ENCODE data around the gene SMAD2. TPM values are rescaled to one million over a fixed set of nuclear protein-coding genes. Genes with fewer than 3 reads are reported as not detected.
A peak's percentile ranks its signal among the peaks of the same experiment; 100 is the strongest.

The SMAD2 gene
- total and polyA plus RNA-seq, 2 experiments from 2014 or later = 30.9 to 90.7 TPM

DNA sequence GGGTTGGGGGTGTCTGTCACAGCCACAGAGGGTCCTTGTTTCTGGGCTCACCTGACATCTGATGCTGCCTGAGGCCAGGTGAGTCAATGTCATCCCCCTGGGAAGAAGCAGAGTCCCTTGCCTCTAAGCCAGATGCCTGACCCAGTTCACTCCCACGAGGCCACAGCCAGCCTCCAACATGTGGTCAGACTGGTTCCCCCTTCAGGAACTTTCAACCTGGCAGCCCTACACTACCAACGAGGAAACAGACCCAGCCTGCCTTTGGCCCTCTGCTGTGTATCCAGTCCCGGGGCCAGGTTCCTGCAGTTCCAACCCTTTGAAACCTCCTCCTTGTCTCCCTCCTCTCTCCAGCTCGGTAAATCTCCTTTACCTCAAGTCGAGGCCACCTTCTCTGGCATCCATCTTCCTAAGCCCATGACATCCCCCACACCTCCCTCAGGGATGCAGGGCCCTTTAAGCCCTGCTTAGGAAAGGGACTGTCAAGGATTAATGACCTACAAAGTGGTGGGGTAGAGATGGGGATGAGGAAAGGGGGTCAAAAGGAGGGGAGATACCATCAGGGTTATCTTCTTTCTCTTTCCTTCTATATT lies 49.2 kb upstream of the SMAD2 start:
- Mint-ChIP-seq H3K36me3 (ENCODE audit: low read depth) (no peaks in the 10 kb centered on the region; the same call in 2 of the 3 replicates), H3K4me1 (peaks cover 40% of the 10 kb centered on the region), H3K4me3 (no peak overlapping the region), H3K27ac (no peak overlapping the region), H3K27me3 (ENCODE audit: insufficient read depth, low read depth, poor library complexity) (peaks cover 4% of the 10 kb centered on the region), H3K9me3 (peaks cover 9% of the 10 kb centered on the region)
- no peak overlapping the region for H3K27ac ChIP-seq (ENCODE audit: low read depth)
- H3K27me3 ChIP-seq (ENCODE audit: insufficient read depth) = no peaks in the 10 kb centered on the region
- H3K4me1 ChIP-seq (ENCODE audit: insufficient read depth) = peaks cover 28% of the 10 kb centered on the region
- H2AFZ ChIP-seq = peak overlapping the region; percentile 72
- no peaks in the 10 kb centered on the region for H3K79me2 ChIP-seq (replicated peaks; ENCODE audit: insufficient read depth)
- H3K4me2 ChIP-seq = no peak overlapping the region
- no peaks in the 10 kb centered on the region for H3K9me2 ChIP-seq (ENCODE audit: insufficient read depth)
- no peaks in the 10 kb centered on the region for H4K20me1 ChIP-seq (replicated peaks; ENCODE audit: insufficient read depth)
- no peaks in the 10 kb centered on the region for H3K36me3 ChIP-seq (ENCODE audit: insufficient read depth)
- DNase-seq (ENCODE audit: low spot score) (no peak), ATAC-seq (no peak; the same call in 2 of the 3 replicates)
- H3F3A ChIP-seq (replicated peaks; ENCODE audit: low read depth) = no peaks in the 10 kb centered on the region
- H3K4me3 ChIP-seq = no peak overlapping the region
- no peak for TF ChIP-seq JUNB (IDR thresholded peaks at IDR 0.05; ENCODE audit: unreplicated experiment)
- TF ChIP-seq, protein P1, sequence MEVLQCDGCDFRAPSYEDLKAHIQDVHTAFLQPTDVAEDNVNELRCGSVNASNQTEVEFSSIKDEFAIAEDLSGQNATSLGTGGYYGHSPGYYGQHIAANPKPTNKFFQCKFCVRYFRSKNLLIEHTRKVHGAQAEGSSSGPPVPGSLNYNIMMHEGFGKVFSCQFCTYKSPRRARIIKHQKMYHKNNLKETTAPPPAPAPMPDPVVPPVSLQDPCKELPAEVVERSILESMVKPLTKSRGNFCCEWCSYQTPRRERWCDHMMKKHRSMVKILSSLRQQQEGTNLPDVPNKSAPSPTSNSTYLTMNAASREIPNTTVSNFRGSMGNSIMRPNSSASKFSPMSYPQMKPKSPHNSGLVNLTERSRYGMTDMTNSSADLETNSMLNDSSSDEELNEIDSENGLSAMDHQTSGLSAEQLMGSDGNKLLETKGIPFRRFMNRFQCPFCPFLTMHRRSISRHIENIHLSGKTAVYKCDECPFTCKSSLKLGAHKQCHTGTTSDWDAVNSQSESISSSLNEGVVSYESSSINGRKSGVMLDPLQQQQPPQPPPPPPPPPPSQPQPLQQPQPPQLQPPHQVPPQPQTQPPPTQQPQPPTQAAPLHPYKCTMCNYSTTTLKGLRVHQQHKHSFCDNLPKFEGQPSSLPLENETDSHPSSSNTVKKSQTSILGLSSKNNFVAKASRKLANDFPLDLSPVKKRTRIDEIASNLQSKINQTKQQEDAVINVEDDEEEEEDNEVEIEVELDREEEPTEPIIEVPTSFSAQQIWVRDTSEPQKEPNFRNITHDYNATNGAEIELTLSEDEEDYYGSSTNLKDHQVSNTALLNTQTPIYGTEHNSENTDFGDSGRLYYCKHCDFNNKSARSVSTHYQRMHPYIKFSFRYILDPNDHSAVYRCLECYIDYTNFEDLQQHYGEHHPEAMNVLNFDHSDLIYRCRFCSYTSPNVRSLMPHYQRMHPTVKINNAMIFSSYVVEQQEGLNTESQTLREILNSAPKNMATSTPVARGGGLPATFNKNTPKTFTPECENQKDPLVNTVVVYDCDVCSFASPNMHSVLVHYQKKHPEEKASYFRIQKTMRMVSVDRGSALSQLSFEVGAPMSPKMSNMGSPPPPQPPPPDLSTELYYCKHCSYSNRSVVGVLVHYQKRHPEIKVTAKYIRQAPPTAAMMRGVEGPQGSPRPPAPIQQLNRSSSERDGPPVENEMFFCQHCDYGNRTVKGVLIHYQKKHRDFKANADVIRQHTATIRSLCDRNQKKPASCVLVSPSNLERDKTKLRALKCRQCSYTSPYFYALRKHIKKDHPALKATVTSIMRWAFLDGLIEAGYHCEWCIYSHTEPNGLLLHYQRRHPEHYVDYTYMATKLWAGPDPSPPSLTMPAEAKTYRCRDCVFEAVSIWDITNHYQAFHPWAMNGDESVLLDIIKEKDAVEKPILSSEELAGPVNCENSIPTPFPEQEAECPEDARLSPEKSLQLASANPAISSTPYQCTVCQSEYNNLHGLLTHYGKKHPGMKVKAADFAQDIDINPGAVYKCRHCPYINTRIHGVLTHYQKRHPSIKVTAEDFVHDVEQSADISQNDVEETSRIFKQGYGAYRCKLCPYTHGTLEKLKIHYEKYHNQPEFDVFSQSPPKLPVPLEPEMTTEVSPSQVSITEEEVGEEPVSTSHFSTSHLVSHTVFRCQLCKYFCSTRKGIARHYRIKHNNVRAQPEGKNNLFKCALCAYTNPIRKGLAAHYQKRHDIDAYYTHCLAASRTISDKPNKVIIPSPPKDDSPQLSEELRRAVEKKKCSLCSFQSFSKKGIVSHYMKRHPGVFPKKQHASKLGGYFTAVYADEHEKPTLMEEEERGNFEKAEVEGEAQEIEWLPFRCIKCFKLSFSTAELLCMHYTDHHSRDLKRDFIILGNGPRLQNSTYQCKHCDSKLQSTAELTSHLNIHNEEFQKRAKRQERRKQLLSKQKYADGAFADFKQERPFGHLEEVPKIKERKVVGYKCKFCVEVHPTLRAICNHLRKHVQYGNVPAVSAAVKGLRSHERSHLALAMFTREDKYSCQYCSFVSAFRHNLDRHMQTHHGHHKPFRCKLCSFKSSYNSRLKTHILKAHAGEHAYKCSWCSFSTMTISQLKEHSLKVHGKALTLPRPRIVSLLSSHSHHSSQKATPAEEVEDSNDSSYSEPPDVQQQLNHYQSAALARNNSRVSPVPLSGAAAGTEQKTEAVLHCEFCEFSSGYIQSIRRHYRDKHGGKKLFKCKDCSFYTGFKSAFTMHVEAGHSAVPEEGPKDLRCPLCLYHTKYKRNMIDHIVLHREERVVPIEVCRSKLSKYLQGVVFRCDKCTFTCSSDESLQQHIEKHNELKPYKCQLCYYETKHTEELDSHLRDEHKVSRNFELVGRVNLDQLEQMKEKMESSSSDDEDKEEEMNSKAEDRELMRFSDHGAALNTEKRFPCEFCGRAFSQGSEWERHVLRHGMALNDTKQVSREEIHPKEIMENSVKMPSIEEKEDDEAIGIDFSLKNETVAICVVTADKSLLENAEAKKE (CRISPR knock-in tag; IDR thresholded peaks at IDR 0.05) = no peak
- TF ChIP-seq ZNF331 (CRISPR knock-in tag; IDR thresholded peaks at IDR 0.05; ENCODE audit: low read depth) = no peak
- no peak for TF ChIP-seq EZH2phosphoT487 (IDR thresholded peaks at IDR 0.05; ENCODE audit: unreplicated experiment)
- no peak for TF ChIP-seq EZH2 (IDR thresholded peaks at IDR 0.05; ENCODE audit: low read depth, unreplicated experiment)
- no peak for TF ChIP-seq STAT1 (IDR thresholded peaks at IDR 0.05; ENCODE audit: unreplicated experiment)
- TF ChIP-seq, protein P2, sequence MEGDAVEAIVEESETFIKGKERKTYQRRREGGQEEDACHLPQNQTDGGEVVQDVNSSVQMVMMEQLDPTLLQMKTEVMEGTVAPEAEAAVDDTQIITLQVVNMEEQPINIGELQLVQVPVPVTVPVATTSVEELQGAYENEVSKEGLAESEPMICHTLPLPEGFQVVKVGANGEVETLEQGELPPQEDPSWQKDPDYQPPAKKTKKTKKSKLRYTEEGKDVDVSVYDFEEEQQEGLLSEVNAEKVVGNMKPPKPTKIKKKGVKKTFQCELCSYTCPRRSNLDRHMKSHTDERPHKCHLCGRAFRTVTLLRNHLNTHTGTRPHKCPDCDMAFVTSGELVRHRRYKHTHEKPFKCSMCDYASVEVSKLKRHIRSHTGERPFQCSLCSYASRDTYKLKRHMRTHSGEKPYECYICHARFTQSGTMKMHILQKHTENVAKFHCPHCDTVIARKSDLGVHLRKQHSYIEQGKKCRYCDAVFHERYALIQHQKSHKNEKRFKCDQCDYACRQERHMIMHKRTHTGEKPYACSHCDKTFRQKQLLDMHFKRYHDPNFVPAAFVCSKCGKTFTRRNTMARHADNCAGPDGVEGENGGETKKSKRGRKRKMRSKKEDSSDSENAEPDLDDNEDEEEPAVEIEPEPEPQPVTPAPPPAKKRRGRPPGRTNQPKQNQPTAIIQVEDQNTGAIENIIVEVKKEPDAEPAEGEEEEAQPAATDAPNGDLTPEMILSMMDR (conservative IDR thresholded peaks at IDR 0.05; ENCODE audit: low read depth in 2 of 2) = no peak
- no peak for TF ChIP-seq REST (IDR thresholded peaks at IDR 0.05; ENCODE audit: unreplicated experiment)
- TF ChIP-seq, protein P3, sequence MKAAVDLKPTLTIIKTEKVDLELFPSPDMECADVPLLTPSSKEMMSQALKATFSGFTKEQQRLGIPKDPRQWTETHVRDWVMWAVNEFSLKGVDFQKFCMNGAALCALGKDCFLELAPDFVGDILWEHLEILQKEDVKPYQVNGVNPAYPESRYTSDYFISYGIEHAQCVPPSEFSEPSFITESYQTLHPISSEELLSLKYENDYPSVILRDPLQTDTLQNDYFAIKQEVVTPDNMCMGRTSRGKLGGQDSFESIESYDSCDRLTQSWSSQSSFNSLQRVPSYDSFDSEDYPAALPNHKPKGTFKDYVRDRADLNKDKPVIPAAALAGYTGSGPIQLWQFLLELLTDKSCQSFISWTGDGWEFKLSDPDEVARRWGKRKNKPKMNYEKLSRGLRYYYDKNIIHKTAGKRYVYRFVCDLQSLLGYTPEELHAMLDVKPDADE (IDR thresholded peaks at IDR 0.05) = no peak
- no peak for TF ChIP-seq NANOG (IDR thresholded peaks at IDR 0.05; ENCODE audit: borderline replicate concordance)
- TF ChIP-seq ZNF114 (CRISPR knock-in tag; IDR thresholded peaks at IDR 0.05) = no peak
- TF ChIP-seq POLR2AphosphoS5 (IDR thresholded peaks at IDR 0.05; ENCODE audit: low read depth) = no peak

All from GM23338 (cell line).